ENCODE data around the gene KRTAP5-2.
"Not testable (repeated sequence)": the region's sequence is repeated elsewhere in the genome, so short reads cannot be mapped to it uniquely, and the experiment has no call there.

The KRTAP5-2 gene

DNA sequence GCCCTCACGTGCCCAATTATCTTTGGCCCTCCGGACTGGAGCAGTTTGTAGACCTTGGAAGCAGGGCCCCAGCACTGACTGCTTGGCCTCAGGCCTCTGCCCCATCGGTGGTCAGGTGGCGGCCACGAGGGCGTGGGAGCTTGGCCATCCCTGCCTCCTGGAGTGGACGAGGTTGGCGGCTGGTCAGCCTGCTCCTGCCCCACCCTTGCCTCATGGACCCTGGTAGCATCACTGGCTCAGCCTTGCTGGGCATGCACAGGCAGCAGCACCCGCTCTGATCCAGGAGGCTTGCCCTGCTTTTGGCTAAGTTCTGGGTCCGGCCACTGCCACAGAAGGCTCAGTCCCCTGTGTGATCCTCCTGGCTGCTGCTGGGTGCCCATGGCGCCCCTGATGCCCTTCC is 6.1 kb upstream of the KRTAP5-2 start:
- Histone ChIP-seq H3K36me3 (ENCODE audit: insufficient read depth) (no peaks in the 10 kb centered on the region), H3K79me2 (ENCODE audit: insufficient read depth, low read depth) (no peaks in the 10 kb centered on the region), H3K27ac (no peak overlapping the region), H4K20me1 (ENCODE audit: insufficient read depth) (no peaks in the 10 kb centered on the region), H3K9ac (no peak overlapping the region), H3K27me3 (ENCODE audit: insufficient read depth, low read depth) (peaks cover 88% of the 10 kb centered on the region), H3K4me2 (no peak overlapping the region), H3K4me1 (ENCODE audit: low read depth, poor library complexity, severe bottlenecking) (peaks cover 8% of the 10 kb centered on the region), H2AFZ (ENCODE audit: low read depth) (no peak overlapping the region), H3K4me3 (IDR thresholded peaks at IDR 0.05; ENCODE audit: insufficient read depth, low read depth, low read length) (no peak overlapping the region)
- TF ChIP-seq, protein P1, sequence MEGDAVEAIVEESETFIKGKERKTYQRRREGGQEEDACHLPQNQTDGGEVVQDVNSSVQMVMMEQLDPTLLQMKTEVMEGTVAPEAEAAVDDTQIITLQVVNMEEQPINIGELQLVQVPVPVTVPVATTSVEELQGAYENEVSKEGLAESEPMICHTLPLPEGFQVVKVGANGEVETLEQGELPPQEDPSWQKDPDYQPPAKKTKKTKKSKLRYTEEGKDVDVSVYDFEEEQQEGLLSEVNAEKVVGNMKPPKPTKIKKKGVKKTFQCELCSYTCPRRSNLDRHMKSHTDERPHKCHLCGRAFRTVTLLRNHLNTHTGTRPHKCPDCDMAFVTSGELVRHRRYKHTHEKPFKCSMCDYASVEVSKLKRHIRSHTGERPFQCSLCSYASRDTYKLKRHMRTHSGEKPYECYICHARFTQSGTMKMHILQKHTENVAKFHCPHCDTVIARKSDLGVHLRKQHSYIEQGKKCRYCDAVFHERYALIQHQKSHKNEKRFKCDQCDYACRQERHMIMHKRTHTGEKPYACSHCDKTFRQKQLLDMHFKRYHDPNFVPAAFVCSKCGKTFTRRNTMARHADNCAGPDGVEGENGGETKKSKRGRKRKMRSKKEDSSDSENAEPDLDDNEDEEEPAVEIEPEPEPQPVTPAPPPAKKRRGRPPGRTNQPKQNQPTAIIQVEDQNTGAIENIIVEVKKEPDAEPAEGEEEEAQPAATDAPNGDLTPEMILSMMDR (conservative IDR thresholded peaks at IDR 0.05; ENCODE audit: low read depth, low read length), result no peak

- Histone ChIP-seq H2AFZ (ENCODE audit: low read depth) (no peak overlapping the region), H3K4me3 (IDR thresholded peaks at IDR 0.05; ENCODE audit: insufficient read depth, low read depth, low read length) (no peak overlapping the region), H4K20me1 (ENCODE audit: insufficient read depth) (no peaks in the 10 kb centered on the region), H3K27me3 (ENCODE audit: insufficient read depth, low read depth) (peaks cover 88% of the 10 kb centered on the region), H3K4me2 (no peak overlapping the region), H3K4me1 (ENCODE audit: low read depth, poor library complexity, severe bottlenecking) (peaks cover 8% of the 10 kb centered on the region), H3K9ac (no peak overlapping the region), H3K36me3 (ENCODE audit: insufficient read depth) (no peaks in the 10 kb centered on the region), H3K79me2 (ENCODE audit: insufficient read depth, low read depth) (no peaks in the 10 kb centered on the region), H3K27ac (no peak overlapping the region)
- TF ChIP-seq, protein P1 (conservative IDR thresholded peaks at IDR 0.05; ENCODE audit: low read depth, low read length), result no peak
These were observed 5.5 kb upstream of the KRTAP5-2 start for GRCh38 chr11:1603629-1604028.

GRCh38 chr11:1601663-1602062 is 3.6 kb upstream of the KRTAP5-2 start:
- peaks cover 84% of the 10 kb centered on the region for H3K27me3 ChIP-seq (ENCODE audit: insufficient read depth, low read depth)
- not testable (repeated sequence) for H2AFZ ChIP-seq (ENCODE audit: low read depth); H4K20me1 ChIP-seq (ENCODE audit: insufficient read depth); H3K4me3 ChIP-seq (IDR thresholded peaks at IDR 0.05; ENCODE audit: insufficient read depth, low read depth, low read length); H3K4me2 ChIP-seq; H3K4me1 ChIP-seq (ENCODE audit: low read depth, poor library complexity, severe bottlenecking); H3K27ac ChIP-seq; H3K9ac ChIP-seq; H3K36me3 ChIP-seq (ENCODE audit: insufficient read depth); H3K79me2 ChIP-seq (ENCODE audit: insufficient read depth, low read depth)

DNA sequence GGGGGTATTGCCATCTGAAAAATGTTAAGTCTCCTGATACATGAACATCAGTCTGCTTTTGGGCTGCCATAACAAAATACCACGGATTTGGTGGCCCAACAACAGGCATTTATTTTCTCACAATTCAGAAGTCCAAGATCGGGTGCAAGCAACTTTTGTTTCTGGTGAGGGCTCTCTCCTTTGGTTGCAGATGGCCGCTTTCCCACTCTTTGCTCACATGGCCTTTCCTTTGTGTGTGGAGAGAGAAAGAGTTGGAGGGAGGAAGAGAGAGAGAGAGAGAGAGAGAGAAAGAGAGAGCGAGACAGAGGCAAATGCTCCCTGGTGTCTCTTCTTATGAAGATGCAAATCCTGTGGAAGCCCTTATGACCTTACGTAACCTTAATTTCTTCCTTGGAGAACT is 2.5 kb upstream of the KRTAP5-2 start:
- TF ChIP-seq, protein P1 (conservative IDR thresholded peaks at IDR 0.05; ENCODE audit: low read depth, low read length), result no peak
- Histone ChIP-seq H3K36me3 (ENCODE audit: insufficient read depth) (no peaks in the 10 kb centered on the region), H4K20me1 (ENCODE audit: insufficient read depth) (no peaks in the 10 kb centered on the region), H3K27ac (no peak overlapping the region), H3K4me2 (no peak overlapping the region), H2AFZ (ENCODE audit: low read depth) (no peak overlapping the region), H3K9ac (no peak overlapping the region), H3K27me3 (ENCODE audit: insufficient read depth, low read depth) (peaks cover 85% of the 10 kb centered on the region), H3K4me1 (ENCODE audit: low read depth, poor library complexity, severe bottlenecking) (peaks cover under 1% of the 10 kb centered on the region), H3K4me3 (IDR thresholded peaks at IDR 0.05; ENCODE audit: insufficient read depth, low read depth, low read length) (no peak overlapping the region), H3K79me2 (ENCODE audit: insufficient read depth, low read depth) (no peaks in the 10 kb centered on the region)

DNA sequence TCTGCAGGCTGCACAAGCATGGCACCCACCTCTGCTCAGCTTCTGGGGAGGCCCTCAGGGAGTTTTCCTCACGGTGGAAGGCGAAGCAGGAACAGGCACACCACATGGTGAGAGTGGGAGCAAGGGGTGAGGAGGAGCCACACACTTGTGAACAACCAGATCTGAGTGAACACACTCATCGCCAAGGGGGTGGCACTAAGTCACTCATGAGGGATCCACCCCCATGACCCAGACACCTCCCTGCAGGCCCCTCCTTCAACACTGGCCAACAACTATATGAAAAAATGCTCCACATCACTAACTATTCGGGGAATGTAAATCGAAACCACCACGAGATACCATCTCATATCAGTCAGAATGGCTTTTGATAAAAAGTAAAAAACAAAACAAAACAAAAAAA is 722 bp upstream of the KRTAP5-2 start:
- H3K27ac ChIP-seq, result no peak overlapping the region

DNA sequence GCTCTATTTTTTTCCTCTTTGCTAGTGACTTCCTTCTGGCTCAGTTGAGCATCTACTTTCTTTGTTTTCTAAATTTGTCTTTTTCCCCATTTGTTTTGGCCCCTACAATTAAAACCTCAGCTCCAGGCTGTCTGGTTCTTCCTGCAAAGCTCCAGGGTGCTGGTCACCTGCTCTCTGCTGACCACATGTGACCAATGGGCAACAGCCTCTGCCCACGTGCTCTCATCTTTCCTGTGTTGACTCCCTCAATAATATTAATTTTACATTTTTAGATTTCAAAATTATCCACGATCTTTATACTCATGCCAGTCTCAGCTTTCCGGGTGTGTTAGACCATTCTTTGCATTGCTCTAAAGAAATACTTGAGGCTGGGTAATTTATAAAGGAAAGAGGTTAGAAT is 312 bp upstream of the KRTAP5-2 start:
- not testable (repeated sequence) for H3K4me3 ChIP-seq (IDR thresholded peaks at IDR 0.05; ENCODE audit: insufficient read depth, low read depth, low read length); H2AFZ ChIP-seq (ENCODE audit: low read depth); H4K20me1 ChIP-seq (ENCODE audit: insufficient read depth); H3K4me1 ChIP-seq (ENCODE audit: low read depth, poor library complexity, severe bottlenecking); H3K4me2 ChIP-seq; H3K36me3 ChIP-seq (ENCODE audit: insufficient read depth); H3K27ac ChIP-seq; H3K9ac ChIP-seq; H3K79me2 ChIP-seq (ENCODE audit: insufficient read depth, low read depth)
- peaks cover 85% of the 10 kb centered on the region for H3K27me3 ChIP-seq (ENCODE audit: insufficient read depth, low read depth)

More for the DNA sequence above, 722 bp upstream of the KRTAP5-2 start:
- Histone ChIP-seq H3K4me3 (IDR thresholded peaks at IDR 0.05; ENCODE audit: insufficient read depth, low read depth, low read length) (no peak overlapping the region), H3K9ac (no peak overlapping the region), H3K4me1 (ENCODE audit: low read depth, poor library complexity, severe bottlenecking) (no peaks in the 10 kb centered on the region), H2AFZ (ENCODE audit: low read depth) (no peak overlapping the region), H4K20me1 (ENCODE audit: insufficient read depth) (no peaks in the 10 kb centered on the region), H3K27me3 (ENCODE audit: insufficient read depth, low read depth) (peaks cover 84% of the 10 kb centered on the region), H3K36me3 (ENCODE audit: insufficient read depth) (no peaks in the 10 kb centered on the region), H3K4me2 (no peak overlapping the region), H3K79me2 (ENCODE audit: insufficient read depth, low read depth) (no peaks in the 10 kb centered on the region)
- TF ChIP-seq, protein P1 (conservative IDR thresholded peaks at IDR 0.05; ENCODE audit: low read depth, low read length), result no peak
